ENCODE results near the gene PET100. TPM values are rescaled to one million over a fixed set of nuclear protein-coding genes. Genes with fewer than 3 reads are reported as not detected.

Gene PET100
- total RNA-seq, 6 donors from 2014 or later = 21.3 to 133 (median 71.3) TPM

- no peaks in the 10 kb centered on the region for H3K9me3 ChIP-seq
- ATAC-seq (ENCODE audit: low FRiP score in 2 of 2) = peak in 1 of 2 donors; percentile 62
Measured at GRCh38 chr19:7670150-7670783, 40.7 kb downstream of the PET100 start.

GRCh38 chr19:7670790-7671189 is 41.2 kb downstream of the PET100 start:
- H3K4me3 ChIP-seq = no peak overlapping the region
- WGBS, 2 donors = 42 to 45% methylated on average over 5 to 9 of the region's 9 CpGs
- peaks cover 0 to 18% (median under 1%) of the 10 kb centered on the region in 4 donors for H3K4me1 ChIP-seq
- H3K27ac ChIP-seq = peak overlapping the region in 1 of 4 donors; percentile 30
- H3K27me3 ChIP-seq = no peaks in the 10 kb centered on the region
- no peaks in the 10 kb centered on the region for H3K36me3 ChIP-seq
- H3K9me3 ChIP-seq = no peaks in the 10 kb centered on the region
- DNase-seq (no peak), ATAC-seq (ENCODE audit: low FRiP score in 2 of 2) (no peak)
- TF ChIP-seq CTCF (IDR thresholded peaks at IDR 0.05) (no peak), EP300 (IDR thresholded peaks at IDR 0.05) (no peak), POLR2A (IDR thresholded peaks at IDR 0.05) (no peak), POLR2AphosphoS5 (IDR thresholded peaks at IDR 0.05) (no peak)

More at GRCh38 chr19:7670150-7670783, 40.7 kb downstream of the PET100 start:
- TF ChIP-seq CTCF (IDR thresholded peaks at IDR 0.05) (no peak), POLR2A (IDR thresholded peaks at IDR 0.05) (peak in 1 of 4 donors; percentile 29), EP300 (IDR thresholded peaks at IDR 0.05) (no peak), POLR2AphosphoS5 (IDR thresholded peaks at IDR 0.05) (no peak)
- Histone ChIP-seq H3K4me1 (peaks cover 0 to 18% (median 0%) of the 10 kb centered on the region in 4 donors), H3K27me3 (no peaks in the 10 kb centered on the region), H3K36me3 (no peaks in the 10 kb centered on the region), H3K4me3 (peak overlapping the region in 2 of 4 donors; percentile 5 to 7), H3K27ac (peak overlapping the region in 2 of 4 donors; percentile 30 to 54)
- 1 to 2% methylated on average over 26 to 42 of the region's 43 CpGs for WGBS, 2 donors
- peak; percentile 68 to 90 for DNase-seq

GRCh38 chr19:7672522-7672921 is 42.9 kb downstream of the PET100 start:
- 56 to 65% methylated on average over 9 of the region's 9 CpGs for WGBS, 2 donors
- no peak for TF ChIP-seq EP300 (IDR thresholded peaks at IDR 0.05)
- no peak for TF ChIP-seq POLR2A (IDR thresholded peaks at IDR 0.05)
- TF ChIP-seq POLR2AphosphoS5 (IDR thresholded peaks at IDR 0.05) = no peak
- no peak for TF ChIP-seq CTCF (IDR thresholded peaks at IDR 0.05)
- no peaks in the 10 kb centered on the region for H3K36me3 ChIP-seq
- DNase-seq (peak in 1 of 2 donors; percentile 23), ATAC-seq (ENCODE audit: low FRiP score in 2 of 2) (no peak)
- H3K4me3 ChIP-seq = no peak overlapping the region
- peaks cover 0 to 26% (median 6%) of the 10 kb centered on the region in 4 donors for H3K4me1 ChIP-seq
- no peaks in the 10 kb centered on the region for H3K27me3 ChIP-seq
- H3K9me3 ChIP-seq = no peaks in the 10 kb centered on the region
- H3K27ac ChIP-seq = no peak overlapping the region

- TF ChIP-seq POLR2AphosphoS5 (IDR thresholded peaks at IDR 0.05) = no peak
- no peak for TF ChIP-seq POLR2A (IDR thresholded peaks at IDR 0.05)
- no peak for TF ChIP-seq EP300 (IDR thresholded peaks at IDR 0.05)
- no peak for TF ChIP-seq CTCF (IDR thresholded peaks at IDR 0.05)
Measured at GRCh38 chr19:7674010-7675005, 44.7 kb downstream of the PET100 start.

More at GRCh38 chr19:7674010-7675005, 44.7 kb downstream of the PET100 start:
- Histone ChIP-seq H3K27me3 (no peaks in the 10 kb centered on the region), H3K4me1 (peaks cover 0 to 26% (median 6%) of the 10 kb centered on the region in 4 donors), H3K9me3 (no peaks in the 10 kb centered on the region), H3K27ac (peak overlapping the region; percentile 7 to 57 (median 32)), H3K4me3 (no peak overlapping the region), H3K36me3 (no peaks in the 10 kb centered on the region)
- peak; percentile 68 to 89 for DNase-seq
- ATAC-seq (ENCODE audit: low FRiP score in 2 of 2) = peak; percentile 75 to 91
- 52 to 55% methylated on average over 19 to 20 of the region's 21 CpGs for WGBS, 2 donors

Measured in upper lobe of left lung (tissue), 6 donors.